GM12878 (cell line): ENCODE results near the gene PTCRA. TPM values are rescaled to one million over a fixed set of nuclear protein-coding genes. Genes with fewer than 3 reads are reported as not detected.

ENCODE experiments used
- ATAC-seq: fragments of 200-7000 bp; cut with Tn5 transposase; 3 replicates; pipeline ENCODE4 v1.9.1; 2020; ENCODE audit warnings: mild to moderate bottlenecking, moderate library complexity
- BruUV-seq: library from RNA; stranded (reverse); fragments of 400-500 nt; replicated peaks from 2 replicates; lab custom pipeline; 2021; lab: Mats Ljungman, UMichigan
- CTCF ChIA-PET: fragments of 300-600 bp; sonication (Branson Sonifier 250); formaldehyde crosslinking; extraction: SDS; loops from one replicate; lab custom pipeline; 2021; ENCODE audit warnings: inconsistent platforms; lab: Yijun Ruan, JAX
- POLR2A ChIA-PET: fragments of 350-600 bp; formaldehyde crosslinking; extraction: SDS; loops from one replicate; lab custom pipeline; 2021; ENCODE audit warnings: inconsistent platforms; lab: Charles Lee
- RAD21 ChIA-PET: fragments of 300-600 bp; sonication (Branson Sonifier 250); formaldehyde crosslinking; loops from one replicate; lab custom pipeline; 2023; ENCODE audit warnings: antibody characterized with exemption; ENCODE audit not compliant: unreplicated experiment; lab: Charles Lee
- SMC1A ChIA-PET: fragments of 300-600 bp; sonication (Branson Sonifier 250); formaldehyde crosslinking; loops from one replicate; lab custom pipeline; 2023; ENCODE audit not compliant: unreplicated experiment, uncharacterized antibody; lab: Charles Lee
- DNase-seq: peaks from one replicate; pipeline ENCODE4 v3.0.0-alpha.2; 2011; ENCODE audit warnings: low read depth, low spot score
- FAIRE-seq: peaks from 3 replicates; lab custom pipeline; 2011; peaks lifted over from hg19 to GRCh38; lab: Jason Lieb, UNC
- H2AFZ ChIP-seq: 2 replicates; pipeline ENCODE4 v1.6.0; 2011; ENCODE audit warnings: low read depth, low read length, control low read depth; ENCODE audit not compliant: control insufficient read depth
- H3K27ac ChIP-seq: 2 replicates; pipeline ENCODE4 v1.5.1; 2011; ENCODE audit warnings: control low read depth; ENCODE audit not compliant: control insufficient read depth, insufficient read depth
- H3K27me3 ChIP-seq, 2 experiments: replicated peaks in 1 of 2; 2 replicates each; pipeline versions ENCODE4 v1.6.0 to v1.6.1; 2011; ENCODE audit warnings: low read length in 1 of 2; ENCODE audit not compliant: control insufficient read depth in 2 of 2, insufficient read depth in 2 of 2
- H3K36me3 ChIP-seq, 2 experiments: 2 replicates each; pipeline ENCODE4 v1.5.1; 2011; ENCODE audit warnings: low read length in 1 of 2; ENCODE audit not compliant: control insufficient read depth in 2 of 2, insufficient read depth in 2 of 2
- H3K4me1 ChIP-seq: 2 replicates; pipeline ENCODE4 v1.6.1; 2011; ENCODE audit warnings: mild to moderate bottlenecking, low read length, moderate library complexity, mixed read lengths; ENCODE audit not compliant: control insufficient read depth, insufficient read depth
- H3K4me2 ChIP-seq: 2 replicates; pipeline ENCODE4 v1.6.0; 2011; ENCODE audit warnings: control low read depth; ENCODE audit not compliant: control insufficient read depth, insufficient read depth
- H3K4me3 ChIP-seq: fragments of 200-600 bp; sonication (generic); 2 replicates; pipeline ENCODE4 v1.5.1; 2016
- H3K79me2 ChIP-seq: 2 replicates; pipeline ENCODE4 v1.6.0; 2011; ENCODE audit warnings: low read length; ENCODE audit not compliant: control insufficient read depth, insufficient read depth
- H3K9ac ChIP-seq: 2 replicates; pipeline ENCODE4 v1.8.0; 2011; ENCODE audit warnings: low read length, control low read depth, mixed read lengths; ENCODE audit not compliant: control insufficient read depth, insufficient read depth
- H3K9me3 ChIP-seq: replicated peaks from 3 replicates; pipeline ENCODE4 v1.5.1; 2011; ENCODE audit warnings: mild to moderate bottlenecking, low read length; ENCODE audit not compliant: control insufficient read depth, insufficient read depth
- H4K20me1 ChIP-seq: 2 replicates; pipeline ENCODE4 v1.6.0; 2011; ENCODE audit not compliant: control insufficient read depth, insufficient read depth
- BACH1 ChIP-seq: fragments of 450-650 bp; IDR thresholded peaks from 2 replicates; pipeline ENCODE4 v1.6.1; 2017; ENCODE audit warnings: mild to moderate bottlenecking, borderline replicate concordance
- CTCF ChIP-seq, 3 experiments: IDR thresholded peaks in 2 of 3; conservative IDR thresholded peaks in 1 of 3; 2 replicates each; pipeline ENCODE4 v1.5.1; 2011; ENCODE audit warnings: low read depth in 3 of 3, low read length in 3 of 3, mild to moderate bottlenecking in 3 of 3, control low read depth in 2 of 3, moderate library complexity in 2 of 3, inconsistent platforms in 1 of 3, mixed read lengths in 1 of 3; ENCODE audit not compliant: control insufficient read depth in 2 of 3, insufficient read depth in 1 of 3; ENCODE audit errors: extremely low read depth in 1 of 3
- RAD21 ChIP-seq: IDR thresholded peaks from 2 replicates; pipeline ENCODE4 v1.6.1; 2011; ENCODE audit warnings: mild to moderate bottlenecking, low read depth, low read length, moderate library complexity; ENCODE audit not compliant: insufficient read depth
- SMC3 ChIP-seq: IDR thresholded peaks from 2 replicates; pipeline ENCODE4 v1.6.1; 2011; ENCODE audit warnings: low read length, improper control_type of control experiment, borderline replicate concordance
- WGBS: methylation state at CpG from one replicate; pipeline ENCODE4 v1.1.6; 2016; ENCODE audit warnings: low lambda C conversion rate; ENCODE audit not compliant: insufficient replicate concordance, insufficient coverage; ENCODE audit errors: missing lambda C conversion rate; 5-methylcytosine and 5-hydroxymethylcytosine counted together
- in situ Hi-C: fragments of 300-500 bp; cut with MboI; formaldehyde crosslinking; loops from 9 replicates; pipeline ENCODE4 v1.14.3; 2018; ENCODE audit warnings: mixed read lengths
- intact Hi-C: fragments of 100-400 bp; cut with micrococcal nuclease; formaldehyde crosslinking; loops from one replicate; pipeline ENCODE4 v1.14.2; 2022; ENCODE audit not compliant: unreplicated experiment
- polyA plus RNA-seq, 11 experiments: library from polyadenylated mRNA; depleted of rRNA in 4 of 11; unstranded in 6 of 11; stranded (reverse) in 5 of 11; fragments of >200 nt; fragmentation: Nextera tagmentation in 4 of 11; fragmentation: Illumina TruSeq in 1 of 11; extraction: Ambion mirVana in 4 of 11; extraction: Trizol in 1 of 11; gene quantifications; 1 replicate in 1 of 11; 2 replicates in 10 of 11; pipeline versions ENCODE4 v1.2.1 to v1.2.3, GENCODE V29; 2011 to 2016; ENCODE audit warnings: inconsistent platforms in 2 of 11, missing spikeins in 2 of 11, low read depth in 1 of 11
- total RNA-seq, 4 experiments: library from RNA; depleted of rRNA in 3 of 4; stranded (reverse); fragments of >200 nt in 3 of 4; fragmentation: Illumina TruSeq in 1 of 4; extraction: Trizol in 1 of 4; gene quantifications; 2 replicates each; pipeline versions ENCODE4 v1.2.1 to v1.2.3, GENCODE V29; 2013 to 2021

The PTCRA gene
- total and polyA plus RNA-seq, 10 of the 15 experiments (the other 5 are each of a cell fraction or from before 2014, with no cell fraction given), result 0.10 to 1.1 (median 0.19) TPM; not detected in 4

DNA sequence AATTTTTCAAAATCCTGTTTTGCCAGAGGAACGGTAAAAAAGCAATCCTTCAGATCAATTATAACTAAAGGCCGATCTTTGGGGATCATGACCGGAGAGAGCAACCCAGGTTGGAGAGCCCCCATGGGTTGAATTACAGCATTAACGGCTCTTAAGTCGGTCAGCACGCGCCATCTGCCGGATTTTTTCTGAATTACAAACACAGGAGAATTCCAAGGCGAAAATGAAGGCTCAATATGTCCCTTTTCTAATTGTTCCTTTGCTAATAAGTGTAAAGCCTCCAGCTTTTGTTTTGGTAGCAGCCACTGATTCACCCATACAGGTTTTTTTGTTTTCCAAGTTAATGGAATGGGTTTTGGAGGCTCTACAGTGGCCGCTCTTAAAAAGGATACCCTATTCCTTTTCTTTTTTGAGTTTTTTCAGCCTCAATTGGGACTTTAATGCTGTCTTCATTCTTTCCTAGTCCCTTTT lies 16.9 kb upstream of the PTCRA start:
- no peaks in the 10 kb centered on the region for H4K20me1 ChIP-seq
- CTCF ChIA-PET, result interaction anchor here (1.1 to 3.2 kb wide), 4 partner anchors 16 to 237 kb away, joined by 3 to 13 read pairs (median 4); no protein-coding TSS in a partner anchor
- RAD21 ChIA-PET, result interaction anchor here (1.0 to 1.4 kb wide), 3 partner anchors 204 to 245 kb away, joined by 4 to 6 read pairs (median 5); no protein-coding TSS in a partner anchor
- intact Hi-C loops, result loop anchor here (1.0 to 2.0 kb wide), 2 partner anchors 172 to 238 kb away; no protein-coding TSS in a partner anchor
- no peak overlapping the region; the same call in 1 of the 2 replicates for H2AFZ ChIP-seq
- POLR2A ChIA-PET, result no interaction called here
- H3K4me3 ChIP-seq, result no peak overlapping the region
- H3K27me3 ChIP-seq, result no peaks in the 10 kb centered on the region
- H3K4me2 ChIP-seq, result no peak overlapping the region
- no peak overlapping the region for H3K9ac ChIP-seq
- no peak overlapping the region for H3K27ac ChIP-seq
- WGBS, result 10% methylated on average over 10 of the region's 10 CpGs
- no peaks in the 10 kb centered on the region for H3K4me1 ChIP-seq
- peak; percentile 71 for TF ChIP-seq RAD21
- TF ChIP-seq SMC3, result peak; percentile 49; the same call in 1 of the 2 replicates
- TF ChIP-seq CTCF (IDR thresholded peaks at IDR 0.05 in 2 of 3, conservative IDR thresholded peaks at IDR 0.05 in 1 of 3; ENCODE audit: control insufficient read depth in 2 of 3, extremely low read depth in 1 of 3, insufficient read depth in 1 of 3, low read depth in 3 of 3, low read length in 3 of 3), result peak; percentile 55 to 66 (median 57)
- no peak for TF ChIP-seq BACH1
- TF ChIP-seq, all 136 proteins: peak for 3
- Histone ChIP-seq H3K36me3 (no peaks in the 10 kb centered on the region), H3K79me2 (no peaks in the 10 kb centered on the region), H3K9me3 (no peaks in the 10 kb centered on the region)
- ATAC-seq (no peak), FAIRE-seq (peak; percentile 47), DNase-seq (no peak)
- SMC1A ChIA-PET, result interaction anchor here (0.8 to 1.4 kb wide), 4 partner anchors 172 to 351 kb away, joined by 3 to 6 read pairs (median 4); no protein-coding TSS in a partner anchor
- in situ Hi-C loops, result no loop called here
- no TSS peak for BruUV-seq
